ENCODE results near the gene LACC1. TPM values are rescaled to one million over a fixed set of nuclear protein-coding genes. Genes with fewer than 3 reads are reported as not detected.

The LACC1 gene
- total and polyA plus RNA-seq, 2 of the 8 experiments (the other 6 are each of a cell fraction or from before 2014, with no cell fraction given), result 0.57 to 3.6 TPM

GRCh38 chr13:43880926-43881325 lies 1.2 kb downstream of the LACC1 start:
- H4K91ac ChIP-seq (replicated peaks; ENCODE audit: insufficient read length, low read length), result no peak overlapping the region
- no peak overlapping the region for H3K4ac ChIP-seq (replicated peaks; ENCODE audit: insufficient read length, low read depth, low read length)
- H2BK5ac ChIP-seq (ENCODE audit: low read depth, low read length), result no peak overlapping the region
- no peak overlapping the region for H3K23ac ChIP-seq (ENCODE audit: insufficient read length)
- H3K4me2 ChIP-seq (ENCODE audit: insufficient read depth in 1 of 2, low read depth in 2 of 2, low read length in 2 of 2), result no peak overlapping the region; a peak in 1 of 4 replicates
- H2BK12ac ChIP-seq (ENCODE audit: low read depth, low read length), result no peak overlapping the region
- no peak overlapping the region for H2AK5ac ChIP-seq (ENCODE audit: low read depth, low read length)
- H3K27me3 ChIP-seq (replicated peaks in 1 of 4; ENCODE audit: control insufficient read depth in 3 of 4, extremely low read depth in 1 of 4, insufficient read depth in 3 of 4, low read length in 3 of 4), result peaks cover 0 to 8% (median 4%) of the 10 kb centered on the region in 4 experiments; a peak in 4 of 7 replicates
- ChIA-PET CTCF (ENCODE audit: partially characterized antibody) (interaction anchor here (0.6 kb wide), 1 partner anchor 76 kb away, joined by 3 read pairs; no protein-coding TSS in a partner anchor), POLR2A (ENCODE audit: partially characterized antibody) (no interaction called here)
- no peaks in the 10 kb centered on the region; a peak in 1 of 4 replicates for H3K79me2 ChIP-seq (ENCODE audit: control insufficient read depth in 1 of 2, insufficient read depth in 2 of 2, low read length in 2 of 2)
- H2BK120ac ChIP-seq (replicated peaks; ENCODE audit: low read depth, low read length), result no peak overlapping the region
- H3K4me3 ChIP-seq (ENCODE audit: extremely low read depth in 1 of 4, insufficient read depth in 2 of 4, low read depth in 3 of 4, low read length in 4 of 4), result no peak overlapping the region
- no peaks in the 10 kb centered on the region for H3K36me3 ChIP-seq (ENCODE audit: control insufficient read depth in 2 of 4, insufficient read depth in 4 of 4, low read length in 3 of 4)
- no peak overlapping the region for H3K27ac ChIP-seq (ENCODE audit: low read depth, low read length)
- H2BK20ac ChIP-seq (ENCODE audit: low read length), result no peak overlapping the region
- no peak for DNase-seq (ENCODE audit: low read depth in 1 of 2, low spot score in 2 of 2)
- H2AFZ ChIP-seq (ENCODE audit: low read length), result no peak overlapping the region
- peaks cover 1 to 6% (median 3%) of the 10 kb centered on the region in 4 experiments; a peak in 4 of 7 replicates for H3K4me1 ChIP-seq (replicated peaks in 1 of 4; ENCODE audit: control insufficient read depth in 3 of 4, insufficient read depth in 4 of 4, low read length in 3 of 4)
- no peaks in the 10 kb centered on the region for H3K79me1 ChIP-seq (ENCODE audit: low read depth, low read length)
- no peak overlapping the region for H3K18ac ChIP-seq (ENCODE audit: extremely low read depth, low read length)
- H3K23me2 ChIP-seq (ENCODE audit: low read depth, low read length), result peaks cover 8% of the 10 kb centered on the region; the same call in 1 of the 2 replicates
- H3K56ac ChIP-seq (replicated peaks; ENCODE audit: insufficient read length, low read depth, low read length), result no peak overlapping the region
- H4K8ac ChIP-seq (ENCODE audit: extremely low read depth, insufficient read depth, low read length), result no peak overlapping the region
- H2BK15ac ChIP-seq (ENCODE audit: low read length), result no peak overlapping the region
- no peak overlapping the region for H3K9ac ChIP-seq (replicated peaks in 1 of 4; ENCODE audit: extremely low read depth in 1 of 4, low read depth in 3 of 4, low read length in 3 of 4)
- H4K5ac ChIP-seq (ENCODE audit: insufficient read length, low read depth, low read length), result no peak overlapping the region
- no peaks in the 10 kb centered on the region for H3K9me3 ChIP-seq (ENCODE audit: insufficient read depth in 2 of 2, low read depth in 1 of 2, low read length in 1 of 2)
- FAIRE-seq, result no peak
- H4K20me1 ChIP-seq (replicated peaks in 1 of 2; ENCODE audit: control insufficient read depth in 1 of 2, insufficient read depth in 2 of 2, low read length in 2 of 2), result no peaks in the 10 kb centered on the region
- H3K14ac ChIP-seq (ENCODE audit: insufficient read length), result no peak overlapping the region
- no peak for TF ChIP-seq TCF12 (IDR thresholded peaks at IDR 0.05; ENCODE audit: low read depth, low read length)
- no peak for TF ChIP-seq TBP (IDR thresholded peaks at IDR 0.05; ENCODE audit: low read depth, low read length)
- no peak for TF ChIP-seq CHD2 (IDR thresholded peaks at IDR 0.05; ENCODE audit: low read length)
- TF ChIP-seq CHD1 (IDR thresholded peaks at IDR 0.05; ENCODE audit: low read depth, low read length), result no peak
- no peak for TF ChIP-seq ASH2L (IDR thresholded peaks at IDR 0.05; ENCODE audit: low read length)
- TF ChIP-seq POLR2A (IDR thresholded peaks at IDR 0.05; ENCODE audit: control extremely low read depth in 1 of 2, low read depth in 2 of 2, low read length in 2 of 2), result no peak
- no peak for TF ChIP-seq E2F6 (IDR thresholded peaks at IDR 0.05)
- no peak for TF ChIP-seq MAX (IDR thresholded peaks at IDR 0.05)
- TF ChIP-seq SRF (IDR thresholded peaks at IDR 0.05; ENCODE audit: low read depth, low read length), result no peak
- TF ChIP-seq KDM1A (IDR thresholded peaks at IDR 0.05; ENCODE audit: borderline replicate concordance, low read length), result no peak
- no peak for TF ChIP-seq HDAC6 (IDR thresholded peaks at IDR 0.05; ENCODE audit: low read depth, low read length)
- no peak for TF ChIP-seq POLR2AphosphoS5 (IDR thresholded peaks at IDR 0.05; ENCODE audit: low read depth, low read length)
- TF ChIP-seq PHF8 (conservative IDR thresholded peaks at IDR 0.05; ENCODE audit: low read depth, low read length), result no peak
- no peak for TF ChIP-seq CTBP2 (IDR thresholded peaks at IDR 0.05; ENCODE audit: borderline replicate concordance, insufficient read depth, insufficient read length, low read length)
